NCI-H526 treated with DMSO at 0.1 percent for 48 hours (cell line): ENCODE data around the gene ANGPTL2.
"Not testable (repeated sequence)": the region's sequence is repeated elsewhere in the genome, so short reads cannot be mapped to it uniquely, and the experiment has no call there.

Source experiments
- DNase-seq: peaks from one replicate; lab custom pipeline; 2025; lab: John Stamatoyannopoulos, UW

ANGPTL2 gene

DNA sequence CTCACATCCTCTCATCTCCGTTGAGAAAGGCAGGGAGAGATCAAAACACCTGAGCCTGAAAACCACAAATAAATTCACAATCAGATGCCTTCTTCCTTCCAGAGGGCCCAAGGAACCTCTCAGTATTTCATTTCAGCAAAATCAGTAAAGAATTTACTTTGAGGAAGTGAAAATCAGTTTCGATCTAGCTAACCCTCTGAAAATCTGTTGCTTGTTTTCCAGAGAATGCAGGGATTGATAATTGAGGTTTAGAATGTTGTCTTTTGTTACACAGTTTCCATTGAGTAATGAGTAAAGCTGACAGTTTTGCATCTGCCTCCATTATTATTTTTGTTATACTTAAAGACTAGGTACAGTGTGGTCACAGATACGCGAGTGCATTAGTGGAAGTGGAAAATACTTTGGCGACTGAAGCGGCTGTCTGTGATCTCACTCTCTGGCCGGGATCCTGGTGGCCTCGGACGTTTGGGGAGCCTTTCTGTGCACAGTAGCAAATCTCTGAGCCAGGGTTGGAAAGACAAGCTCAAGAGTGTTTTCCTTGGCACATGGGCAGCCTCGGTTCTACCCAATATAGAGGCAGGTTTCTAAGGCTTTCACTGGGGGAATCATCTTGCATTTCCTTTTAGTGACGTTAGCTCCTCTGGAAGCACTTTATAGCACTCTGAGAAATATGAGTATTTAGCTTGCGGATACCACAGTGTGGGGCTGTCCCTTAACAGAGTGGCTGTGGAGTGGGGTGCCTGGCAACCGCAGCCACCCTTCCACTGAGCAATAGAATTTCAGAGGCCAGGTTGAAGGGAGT is 32.2 kb upstream of the ANGPTL2 start:
- no peak for DNase-seq

DNA sequence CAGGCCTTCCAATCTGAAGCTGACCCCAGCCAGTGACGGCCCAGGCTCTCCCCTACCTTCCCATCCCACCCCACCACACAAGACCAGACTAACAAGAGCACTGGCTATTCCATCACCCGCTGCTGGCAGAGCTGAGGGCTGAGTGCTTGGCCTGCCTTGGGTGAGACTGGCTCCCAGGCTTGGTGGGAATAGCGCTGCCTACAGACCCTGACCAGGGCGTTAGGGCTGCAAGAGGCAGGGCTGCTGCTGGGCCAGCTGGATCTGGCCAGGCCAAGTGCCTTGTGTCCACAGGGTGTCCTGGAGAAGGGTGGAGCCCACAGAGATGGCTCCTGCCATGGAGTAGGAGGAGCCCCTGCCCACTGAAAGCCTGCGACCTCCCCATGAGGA is 31.6 kb upstream of the ANGPTL2 start:
- no peak for DNase-seq

DNA sequence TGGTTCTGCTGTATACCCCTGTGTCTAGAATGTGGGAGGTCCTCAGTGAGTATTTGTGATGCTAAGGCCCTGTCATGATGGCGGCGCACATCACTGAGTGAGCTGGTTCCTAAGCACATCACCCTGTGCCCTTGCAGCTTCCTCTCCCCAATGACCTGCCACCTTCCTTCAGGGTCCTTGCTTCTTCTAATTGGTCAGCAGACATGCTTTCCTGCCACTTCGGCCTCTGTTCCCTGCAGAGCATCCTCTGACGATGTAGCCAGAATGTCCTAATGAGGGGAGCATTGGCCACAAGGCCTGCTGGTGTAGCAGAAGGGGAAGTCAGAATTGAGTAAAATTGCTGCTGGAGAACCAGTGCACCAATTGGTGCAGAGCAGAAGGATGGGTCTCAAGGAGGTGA is 31.1 kb upstream of the ANGPTL2 start:
- no peak for DNase-seq

DNA sequence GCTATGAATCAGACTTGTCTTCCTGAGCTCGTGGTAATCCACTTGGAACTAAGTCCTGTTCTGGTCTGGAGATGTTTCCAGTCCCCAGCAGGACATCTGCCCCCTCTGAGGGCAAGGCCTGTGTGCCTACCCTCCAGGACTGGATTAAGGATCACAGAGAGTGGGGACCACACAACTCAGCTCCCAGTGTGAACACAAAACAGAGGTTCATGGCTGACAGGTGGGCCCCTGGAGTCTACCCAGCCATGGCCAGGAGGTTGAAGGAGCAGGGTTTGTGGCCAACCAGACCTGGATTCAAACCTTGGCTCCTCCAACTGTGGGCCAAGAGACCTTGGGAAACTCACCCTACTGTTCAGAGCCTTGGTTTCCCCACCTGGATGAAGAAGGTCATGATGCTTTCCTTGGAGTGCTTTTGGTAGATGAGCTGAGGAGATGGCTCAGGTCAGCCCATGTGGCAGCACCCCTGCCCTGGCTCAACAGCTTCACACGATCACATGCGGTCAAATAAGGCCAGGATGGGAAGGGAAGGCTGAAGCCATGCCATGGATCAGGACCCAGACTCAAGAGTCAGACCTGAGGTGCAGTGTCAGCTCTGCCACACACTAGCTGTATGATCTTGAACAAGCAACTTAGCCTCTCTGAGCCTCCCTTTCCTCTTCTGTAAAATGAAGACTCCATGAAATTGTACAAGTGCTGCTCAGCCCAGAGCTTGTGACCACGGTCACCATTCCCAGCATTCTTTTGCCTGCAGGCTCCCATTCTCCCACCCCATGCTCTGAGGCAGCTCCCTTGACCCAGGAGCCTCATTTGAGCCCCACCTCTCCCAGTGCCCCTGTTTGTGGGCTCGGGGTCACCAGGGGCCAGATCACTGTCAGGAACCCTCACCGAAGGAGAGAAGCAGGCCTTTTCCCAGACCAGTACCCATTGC is 27.3 kb upstream of the ANGPTL2 start:
- no peak for DNase-seq

DNA sequence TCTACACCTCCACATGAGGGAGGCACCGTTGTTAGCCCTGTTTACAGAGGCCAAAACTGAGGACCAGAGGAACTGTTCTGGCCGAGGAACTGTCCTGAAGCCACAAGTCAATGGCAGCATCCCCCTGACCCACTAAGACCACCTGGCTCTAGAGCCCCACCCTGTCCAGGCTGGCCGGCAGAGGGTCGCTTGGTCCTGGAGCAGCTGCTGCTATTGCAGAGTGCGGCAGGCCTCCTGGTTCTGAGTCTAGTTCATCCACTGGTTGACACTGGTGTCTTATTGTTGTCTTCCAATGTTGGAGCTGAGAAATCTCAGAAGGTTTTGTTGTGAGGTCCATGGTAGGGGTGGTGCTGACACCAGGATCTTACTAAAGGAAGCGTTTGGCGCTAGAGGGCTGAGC is 26.6 kb upstream of the ANGPTL2 start:
- no peak for DNase-seq

DNA sequence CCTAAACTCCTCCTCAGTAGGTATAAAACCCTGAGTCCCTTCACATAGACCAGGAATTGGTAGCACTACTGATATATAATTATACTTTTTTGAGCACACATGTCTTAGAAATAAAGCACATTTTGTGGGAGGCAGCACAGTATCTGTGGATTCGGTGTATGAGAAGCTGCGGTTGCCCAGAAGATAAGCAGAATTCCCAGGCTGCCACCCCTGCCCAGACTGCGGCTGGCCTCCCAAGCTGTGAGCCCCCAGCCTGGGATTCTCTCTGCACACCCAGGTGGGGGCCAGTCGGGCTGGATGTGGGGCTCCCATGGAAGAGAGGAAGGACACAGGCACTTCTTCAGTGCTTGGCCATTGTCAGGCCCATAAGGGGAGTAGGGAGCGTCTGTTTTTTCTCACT is 25.6 kb upstream of the ANGPTL2 start:
- no peak for DNase-seq

DNA sequence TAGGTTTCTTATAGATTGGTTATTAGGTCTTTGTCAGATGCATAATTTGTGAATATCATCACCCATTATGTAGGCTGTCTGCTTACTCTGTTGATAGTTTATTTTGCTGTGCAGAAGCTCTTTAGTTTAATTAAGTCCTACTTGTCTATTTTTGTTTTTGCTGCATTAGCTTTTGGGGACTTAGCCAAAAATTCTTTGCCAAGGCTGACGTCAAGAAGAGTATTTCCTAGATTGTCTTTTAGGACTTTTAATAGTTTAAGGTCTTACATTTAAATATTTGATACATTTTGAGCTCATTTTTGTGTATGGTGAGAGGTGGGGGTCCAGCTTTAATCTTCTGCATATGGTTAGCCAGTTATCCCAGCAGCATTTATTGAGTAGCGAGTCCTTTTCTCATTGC is 24.8 kb upstream of the ANGPTL2 start:
- no peak for DNase-seq

DNA sequence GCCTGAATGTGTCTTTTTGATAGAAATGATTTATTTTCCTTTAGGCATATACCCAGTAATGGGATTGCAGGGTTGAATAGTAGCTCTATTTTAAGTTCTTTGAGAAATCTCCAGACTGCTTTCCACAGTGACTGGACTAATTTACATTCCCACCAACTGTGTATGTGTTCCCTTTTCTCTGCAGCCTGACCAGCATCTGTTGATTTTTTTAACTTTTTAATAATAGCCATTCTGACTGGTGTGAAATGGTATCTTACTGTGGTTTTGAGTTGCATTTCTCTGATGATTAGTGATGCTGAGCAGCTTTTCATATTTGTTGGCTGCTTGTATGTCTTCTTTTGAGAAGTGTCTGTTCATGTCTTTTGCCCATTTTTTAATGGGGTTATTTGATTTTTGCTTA is 24.4 kb upstream of the ANGPTL2 start:
- DNase-seq: not testable (repeated sequence)

DNA sequence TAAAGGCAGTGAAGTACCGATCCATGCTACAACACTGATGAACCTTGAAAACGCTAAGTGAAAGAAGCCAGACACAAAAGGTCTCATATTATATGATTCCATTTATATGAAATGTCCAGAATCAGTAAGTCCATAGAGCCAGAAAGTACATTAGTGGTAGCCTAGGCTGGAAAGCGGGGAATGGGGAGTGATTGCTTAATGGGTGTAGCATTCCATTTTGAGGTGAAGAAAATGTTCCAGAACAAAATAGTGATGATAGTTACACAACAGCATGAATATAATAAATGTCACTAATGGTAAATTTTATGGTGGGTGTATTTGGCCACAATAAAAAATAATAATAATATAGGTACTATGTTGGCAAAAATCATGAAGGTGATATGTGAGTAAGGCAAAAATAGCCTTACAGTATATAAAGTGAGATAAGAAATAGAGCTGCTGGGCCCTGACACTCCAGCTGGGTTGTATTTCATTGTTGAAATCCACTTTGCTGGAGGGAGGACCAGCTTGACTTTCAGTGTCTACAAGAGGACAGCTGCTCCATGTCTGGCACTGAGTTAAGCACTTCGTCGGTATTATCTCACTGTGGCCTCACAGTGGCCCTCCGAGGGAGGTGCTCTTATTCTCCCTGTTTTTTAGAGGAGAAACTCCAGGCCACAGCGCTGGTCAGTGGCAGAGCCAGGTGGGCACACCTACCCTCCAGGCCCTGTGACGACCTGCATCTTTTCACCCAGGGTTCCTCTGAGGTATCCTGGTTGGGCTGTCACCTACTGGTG is 22.4 kb upstream of the ANGPTL2 start:
- no peak for DNase-seq

DNA sequence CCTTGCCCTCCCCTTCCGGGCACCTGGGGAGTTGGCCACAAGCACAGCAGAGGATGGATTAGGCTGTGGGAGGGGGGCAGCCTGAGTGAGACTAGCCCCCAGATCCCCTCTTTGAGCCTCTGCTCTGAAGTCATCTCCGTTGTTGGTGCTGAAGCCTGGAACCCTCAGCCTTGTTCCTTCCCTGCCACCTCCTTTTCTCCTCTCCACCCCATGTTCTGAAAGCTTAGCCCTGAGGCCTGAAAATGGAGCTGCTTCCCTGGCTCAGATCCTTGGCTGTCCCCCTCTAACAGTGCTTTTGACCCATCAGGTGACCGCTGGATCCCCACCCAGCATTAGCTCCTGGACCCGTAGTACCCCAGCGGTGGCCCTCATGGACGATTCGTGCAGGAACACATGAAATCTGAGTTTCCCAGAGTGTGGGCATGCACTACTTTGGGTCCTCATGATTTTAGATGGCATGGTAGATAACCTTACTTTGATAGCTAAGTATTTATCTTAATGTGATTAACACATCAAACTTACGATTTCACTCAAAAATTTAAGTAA is 21.6 kb upstream of the ANGPTL2 start:
- DNase-seq: no peak

DNA sequence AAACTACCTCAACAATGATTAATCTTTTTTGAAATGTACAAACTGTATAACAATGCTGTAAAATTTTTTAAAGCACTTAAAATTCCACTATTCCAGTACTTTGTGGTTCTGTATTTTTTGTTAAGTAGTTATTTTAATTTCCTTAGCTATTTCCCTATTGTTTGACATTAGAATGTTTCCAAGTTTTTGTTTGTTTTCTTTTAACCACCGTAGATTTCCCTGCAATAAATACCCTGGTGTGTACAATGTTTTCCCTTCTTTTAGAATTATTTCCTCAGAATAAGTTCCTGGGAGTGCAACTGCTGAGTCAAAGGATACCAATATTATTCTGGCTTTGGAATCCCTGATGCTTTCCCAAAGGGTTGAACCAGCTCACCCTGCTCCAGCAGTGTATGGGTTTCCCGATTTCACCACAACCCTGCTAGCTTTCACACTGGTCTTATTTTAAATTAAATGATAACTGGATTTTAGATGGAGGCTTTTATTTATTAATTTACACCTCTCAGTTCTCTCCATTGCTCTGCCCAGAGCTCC is 20.6 kb upstream of the ANGPTL2 start:
- DNase-seq: no peak

DNA sequence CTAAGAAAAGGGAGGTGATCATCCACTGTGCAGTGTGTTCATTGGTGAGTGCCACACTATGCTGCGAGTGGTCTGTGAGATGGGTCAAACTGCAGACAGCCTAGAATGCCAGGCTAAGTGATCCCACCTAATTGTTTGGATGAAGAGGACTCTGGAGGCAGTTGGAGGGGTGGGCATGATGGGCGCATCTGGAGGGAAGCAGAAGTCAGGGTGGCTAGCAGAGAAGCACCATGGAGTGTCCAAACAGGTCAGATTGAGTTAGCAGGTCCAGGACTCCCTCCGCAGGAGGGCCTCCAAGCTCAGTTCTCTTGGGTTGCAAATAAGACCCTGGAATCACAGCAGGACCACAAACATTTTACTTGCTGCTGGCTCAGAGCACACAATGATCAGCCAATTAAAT is 19.9 kb upstream of the ANGPTL2 start:
- DNase-seq: no peak

DNA sequence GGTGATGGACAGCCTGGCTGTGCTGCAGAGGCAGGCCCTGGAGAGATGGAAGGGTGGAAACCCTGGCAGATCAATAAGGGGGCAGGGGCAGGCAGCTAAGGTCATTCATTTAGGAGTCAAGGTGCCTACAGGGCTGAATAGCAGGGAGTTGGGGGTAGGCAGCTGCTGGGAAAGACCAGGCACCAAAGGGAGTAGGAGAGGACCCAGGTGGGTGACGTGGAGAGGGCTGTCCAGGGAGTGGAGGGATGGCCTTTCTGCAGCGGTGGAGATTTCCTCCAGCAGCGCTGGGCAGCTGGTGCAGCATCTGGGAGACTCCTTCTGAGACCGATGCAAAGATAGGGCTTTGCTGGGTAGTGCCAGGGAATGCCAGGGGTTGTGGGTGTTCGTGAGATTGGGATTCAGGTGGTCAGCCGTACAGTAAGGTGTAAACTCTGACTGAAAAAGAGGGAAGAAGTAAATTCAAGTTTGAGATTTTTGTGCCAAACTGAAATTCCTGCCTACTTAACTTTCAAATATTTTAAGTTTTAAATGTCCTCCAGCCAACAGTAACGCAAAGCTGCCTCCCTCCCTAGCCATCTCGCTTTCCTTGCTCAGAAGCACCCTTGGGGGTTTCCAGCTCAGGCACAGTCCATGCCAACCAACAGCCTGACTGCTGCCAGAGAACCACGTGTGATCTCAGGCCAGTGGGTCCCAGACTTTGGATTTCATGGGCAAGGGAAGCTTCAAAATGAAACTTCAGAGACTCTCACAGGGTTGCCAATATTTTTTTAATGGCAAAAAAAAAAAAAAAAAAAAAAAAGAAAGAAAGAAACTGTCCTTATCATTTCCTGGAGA is 18.6 kb upstream of the ANGPTL2 start:
- DNase-seq: no peak

DNA sequence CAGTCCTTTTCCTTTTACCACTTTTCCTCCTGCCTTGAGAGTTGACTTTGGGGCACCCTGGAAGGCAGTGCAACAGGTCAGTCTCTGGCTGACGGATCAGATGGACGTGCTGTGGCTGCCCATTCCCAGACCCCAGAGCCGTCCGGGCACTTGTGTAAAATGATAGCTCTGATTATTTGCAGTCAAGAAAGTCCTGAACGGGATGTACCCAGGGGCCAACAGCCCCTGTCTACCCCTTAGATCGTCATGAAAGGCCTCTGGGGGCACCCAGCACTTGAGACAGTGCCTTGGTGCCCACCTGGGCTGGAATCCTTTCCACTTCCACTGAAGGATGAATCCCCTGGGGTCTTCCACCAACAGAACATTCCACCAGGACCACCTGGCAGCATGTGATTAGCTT is 17.7 kb upstream of the ANGPTL2 start:
- no peak for DNase-seq

DNA sequence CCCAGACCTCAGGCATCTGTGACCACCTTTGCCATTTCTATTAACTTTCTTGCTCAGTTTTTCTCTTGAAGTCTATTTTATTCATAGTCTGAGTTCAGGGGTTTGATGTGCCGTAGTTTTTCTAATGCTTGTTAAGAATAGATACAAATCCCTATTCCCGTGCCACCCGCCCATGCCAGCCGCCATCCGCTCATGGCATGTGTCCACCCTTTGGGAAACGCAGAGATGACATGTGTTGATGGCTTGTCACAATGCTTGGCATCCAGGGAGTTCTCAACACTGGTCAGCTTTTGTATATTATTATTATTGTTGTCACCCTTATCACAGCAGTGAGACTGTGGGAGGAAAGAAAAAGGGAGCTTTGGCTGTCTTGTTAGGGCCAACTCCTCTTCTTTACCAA is 17.3 kb upstream of the ANGPTL2 start:
- no peak for DNase-seq

DNA sequence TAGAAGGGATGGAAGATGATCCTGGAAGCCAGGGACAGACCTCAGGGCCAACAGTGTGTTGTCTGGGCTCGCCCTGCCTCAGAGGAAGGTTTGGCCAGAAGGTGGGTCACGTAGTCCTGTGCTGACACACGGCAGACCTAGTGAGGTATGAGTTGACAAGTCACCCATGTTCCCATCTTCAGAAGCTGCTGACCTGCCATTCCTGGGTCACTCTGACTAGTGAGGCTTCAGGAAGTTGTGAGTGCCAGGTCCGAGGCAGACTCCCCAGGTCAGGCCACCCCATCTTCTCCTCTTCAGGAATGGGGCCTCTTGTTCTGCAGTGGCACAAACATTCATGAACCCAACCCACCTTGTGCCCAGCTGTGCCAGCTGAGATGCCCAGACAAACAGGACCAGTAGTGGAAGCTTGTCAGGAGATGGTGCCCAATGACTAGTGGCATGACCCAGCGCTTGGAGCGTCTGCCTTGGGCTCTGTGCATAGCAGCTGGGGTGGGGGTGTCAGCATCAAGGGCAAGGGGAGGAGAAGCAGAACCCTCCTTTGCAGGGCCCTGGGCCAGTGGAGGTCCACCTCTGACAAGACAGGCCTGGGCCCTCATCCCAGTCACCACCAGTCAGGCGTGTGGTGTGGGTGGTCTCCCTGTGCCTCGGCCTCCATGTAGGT is 16.8 kb upstream of the ANGPTL2 start:
- no peak for DNase-seq

DNA sequence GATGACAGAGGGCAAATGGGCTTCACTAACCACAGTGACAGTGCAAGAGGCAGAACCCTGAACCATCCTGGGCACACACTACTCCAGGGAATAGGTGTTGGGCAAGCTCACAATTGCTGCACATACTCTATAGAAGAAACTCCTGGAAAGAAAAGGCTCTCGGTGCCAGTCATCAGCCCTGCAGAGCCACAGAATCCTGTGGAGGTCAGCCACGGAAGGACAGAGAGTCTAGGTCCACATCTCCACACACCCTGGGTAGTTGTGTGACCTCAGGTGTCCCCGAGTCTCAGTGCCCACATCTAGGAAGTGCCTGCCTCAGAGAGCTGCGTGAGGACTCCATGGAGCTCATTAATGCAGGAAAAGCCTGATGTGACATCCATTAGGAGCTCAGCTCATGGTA is 16.0 kb upstream of the ANGPTL2 start:
- DNase-seq: no peak

DNA sequence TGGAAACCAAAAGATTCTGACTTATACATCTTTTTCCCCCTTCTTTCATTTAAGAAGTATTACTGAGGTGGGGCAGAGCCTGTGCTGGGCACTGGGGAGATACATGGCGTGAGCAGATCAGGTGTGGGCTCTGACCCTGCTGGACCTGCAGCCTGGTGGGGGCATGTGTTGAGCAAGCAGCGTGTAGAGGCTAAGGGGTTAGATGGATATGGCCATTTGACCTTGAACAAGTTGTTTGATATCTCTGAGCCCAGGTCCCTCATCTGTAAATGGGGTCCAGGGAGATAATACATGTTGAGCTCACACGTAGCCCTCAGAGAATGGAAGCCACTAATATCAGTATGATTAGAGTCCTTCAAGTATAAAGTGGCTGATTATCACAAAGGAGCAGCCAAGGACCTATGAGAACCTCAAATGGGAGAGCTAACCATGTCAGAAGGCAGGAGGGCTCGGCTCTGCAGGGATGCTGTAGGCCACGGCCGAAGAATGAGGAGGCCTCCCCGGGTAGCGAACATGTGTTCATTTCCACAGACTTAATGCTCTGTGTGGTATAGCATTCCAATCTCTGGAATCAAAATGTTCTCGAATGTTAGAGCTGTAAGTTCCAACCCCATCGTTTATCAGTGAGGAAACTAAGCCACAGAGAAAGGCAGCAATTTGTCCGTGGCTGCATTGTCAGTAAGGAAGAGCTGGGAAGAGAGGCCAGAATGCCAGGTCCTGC is 15.4 kb upstream of the ANGPTL2 start:
- DNase-seq: no peak

DNA sequence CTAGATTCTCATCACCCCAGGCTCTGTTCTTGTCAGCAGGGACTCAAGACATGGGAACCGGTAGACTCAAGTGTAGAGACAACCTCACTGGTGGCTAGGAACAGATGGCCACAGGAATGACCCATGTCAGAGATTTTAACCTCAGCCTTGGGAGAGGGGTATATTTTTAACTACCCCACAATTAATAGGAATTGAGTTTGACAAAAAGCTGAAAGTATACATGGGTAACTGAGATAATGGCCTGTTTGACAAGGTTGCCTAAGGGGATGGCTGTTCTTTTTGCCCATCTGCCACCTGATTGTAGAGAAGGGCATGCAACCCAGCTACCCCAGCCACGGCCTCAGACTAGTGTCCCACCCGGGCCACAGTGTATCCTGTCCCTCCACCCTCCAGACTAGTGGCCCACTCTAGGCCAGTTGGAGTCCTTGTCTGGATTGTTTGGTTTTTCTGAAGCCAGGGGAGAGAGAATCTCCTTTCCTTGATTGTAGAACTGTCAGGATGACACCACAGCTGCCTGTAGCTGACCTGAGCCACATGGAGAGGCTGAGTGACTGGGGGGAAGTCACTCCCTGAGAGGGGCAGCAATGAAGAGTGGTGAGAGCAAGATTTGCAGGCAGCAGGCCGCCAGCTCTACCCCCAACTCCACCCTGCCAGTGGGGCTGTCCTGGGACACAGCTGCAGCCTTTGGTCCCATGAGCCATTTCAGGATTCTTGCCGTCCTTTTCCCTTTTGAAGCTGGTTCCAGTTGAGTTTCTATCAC is 14.6 kb upstream of the ANGPTL2 start:
- DNase-seq: no peak
